Activated T-cell treated with anti-CD3 and anti-CD28 coated beads, Interleukin-2, amount 50 U/mL, for 24 hours (primary cell): ENCODE measurements around the gene VSTM2L.
"Not testable (repeated sequence)": the region's sequence is repeated elsewhere in the genome, so short reads cannot be mapped to it uniquely, and the experiment has no call there.

Experiments
- DNase-seq: peaks from one replicate; pipeline ENCODE4 v3.0.0-alpha.2; 2020
- H3K27ac Mint-ChIP-seq: 2 replicates; pipeline ENCODE4 v1.8.0; 2020; ENCODE audit warnings: mild to moderate bottlenecking, mixed read lengths
- H3K27me3 Mint-ChIP-seq: 2 replicates; pipeline ENCODE4 v1.8.0; 2020; ENCODE audit warnings: mixed read lengths
- H3K36me3 Mint-ChIP-seq: 2 replicates; pipeline ENCODE4 v1.8.0; 2020; ENCODE audit warnings: low read depth, mixed read lengths
- H3K4me1 Mint-ChIP-seq: 2 replicates; pipeline ENCODE4 v1.8.0; 2020; ENCODE audit warnings: low read depth, mixed read lengths
- H3K4me3 Mint-ChIP-seq: 2 replicates; pipeline ENCODE4 v1.8.0; 2020; ENCODE audit warnings: mild to moderate bottlenecking, moderate library complexity, mixed read lengths
- H3K9me3 Mint-ChIP-seq: 2 replicates; pipeline ENCODE4 v1.8.0; 2020; ENCODE audit warnings: mixed read lengths

The VSTM2L gene

GRCh38 chr20:37902504-37903313 lies at the start of gene VSTM2L:
Gene VSTM2L (plus strand): TSS chr20:37903127. CDS start chr20:37903351, 224 bp downstream.
- peak within 1 kb of the TSS; percentile 46 for H3K4me3 Mint-ChIP-seq

DNA sequence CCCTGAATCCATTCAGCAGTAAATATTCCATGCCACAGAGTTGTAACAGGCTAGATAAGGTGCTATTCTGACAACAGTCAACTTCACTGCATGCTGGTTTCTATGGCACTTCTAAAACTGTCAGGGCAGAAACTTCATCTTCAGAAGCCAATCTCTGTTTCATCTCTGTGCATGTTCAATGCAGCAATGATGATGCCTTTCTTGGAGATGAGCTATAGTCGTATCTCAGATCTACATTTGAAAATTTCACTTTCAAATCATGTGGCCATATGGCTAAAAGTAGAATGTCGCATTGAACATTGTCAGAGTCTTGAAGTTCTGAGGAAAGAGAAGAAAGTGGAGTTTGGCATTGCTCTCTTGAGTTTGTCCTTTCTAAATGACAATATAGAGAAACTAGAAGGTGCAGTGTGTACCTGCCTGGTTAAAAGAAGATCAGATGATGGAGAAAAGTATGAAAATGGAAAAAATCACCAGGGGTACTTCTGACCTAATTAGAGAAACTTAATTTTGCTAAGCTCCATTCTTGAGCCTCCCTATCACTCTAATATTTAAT lies 49.0 kb upstream of the VSTM2L start:
- H3K27me3 Mint-ChIP-seq: no peaks in the 10 kb centered on the region
- no peaks in the 10 kb centered on the region for H3K9me3 Mint-ChIP-seq
- peak overlapping the region; percentile 78 for H3K27ac Mint-ChIP-seq
- H3K4me1 Mint-ChIP-seq: peaks cover 15% of the 10 kb centered on the region
- H3K36me3 Mint-ChIP-seq: peaks cover 83% of the 10 kb centered on the region
- no peak for DNase-seq
- H3K4me3 Mint-ChIP-seq: no peak overlapping the region

More at GRCh38 chr20:37902504-37903313, at the start of gene VSTM2L:
- no peaks in the 10 kb centered on the region for H3K9me3 Mint-ChIP-seq
- no peaks in the 10 kb centered on the region for H3K36me3 Mint-ChIP-seq
- no peak for DNase-seq
- peak within 1 kb of the TSS; percentile 70 for H3K27ac Mint-ChIP-seq
- H3K27me3 Mint-ChIP-seq: peaks cover 77% of the 10 kb centered on the region
- peaks cover 16% of the 10 kb centered on the region for H3K4me1 Mint-ChIP-seq

GRCh38 chr20:37856034-37856433 lies 46.9 kb upstream of the VSTM2L start:
- Mint-ChIP-seq H3K36me3 (peaks cover 81% of the 10 kb centered on the region), H3K4me1 (peaks cover 15% of the 10 kb centered on the region), H3K27ac (peak overlapping the region; percentile 48)
- not testable (repeated sequence) for H3K4me3 Mint-ChIP-seq, H3K27me3 Mint-ChIP-seq, DNase-seq, H3K9me3 Mint-ChIP-seq

DNA sequence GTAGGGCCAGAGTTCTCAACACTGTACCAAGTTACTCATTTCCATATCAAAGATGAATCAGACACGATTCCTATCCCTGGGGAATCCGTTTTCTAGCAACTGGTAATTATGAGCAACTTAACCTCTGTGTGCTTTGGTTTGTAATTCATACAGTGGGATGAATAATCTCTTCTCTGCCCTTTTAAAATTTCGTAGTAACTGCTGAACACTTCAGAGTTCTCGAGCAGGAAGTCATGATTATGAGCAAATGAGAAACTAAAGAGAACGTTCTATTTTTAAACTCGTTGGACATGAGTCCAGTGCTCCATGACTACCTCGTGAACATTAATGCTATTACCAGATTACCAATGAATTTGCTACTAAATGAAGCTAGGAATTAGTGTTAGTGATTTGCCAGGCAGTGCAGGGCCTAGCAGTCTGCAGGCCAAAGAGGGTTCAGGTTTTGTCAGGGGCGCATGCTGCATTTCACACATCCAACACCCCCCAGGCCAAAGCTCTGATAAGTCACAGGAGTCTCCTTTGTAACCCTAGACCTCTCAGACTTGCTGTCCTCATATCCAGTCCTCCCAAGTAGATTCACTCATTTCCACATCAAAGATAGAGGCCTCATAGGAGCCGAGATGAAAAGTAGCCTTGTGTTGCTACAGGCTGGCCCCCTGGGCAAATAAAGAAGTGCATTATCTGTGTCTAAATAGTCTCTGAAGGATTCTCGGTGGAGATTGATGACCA lies 45.8 kb upstream of the VSTM2L start:
- peak overlapping the region; percentile 48 for H3K27ac Mint-ChIP-seq
- H3K9me3 Mint-ChIP-seq: no peaks in the 10 kb centered on the region
- H3K4me1 Mint-ChIP-seq: peaks cover 15% of the 10 kb centered on the region
- H3K36me3 Mint-ChIP-seq: peaks cover 79% of the 10 kb centered on the region
- DNase-seq: no peak
- no peak overlapping the region for H3K4me3 Mint-ChIP-seq
- no peaks in the 10 kb centered on the region for H3K27me3 Mint-ChIP-seq

DNA sequence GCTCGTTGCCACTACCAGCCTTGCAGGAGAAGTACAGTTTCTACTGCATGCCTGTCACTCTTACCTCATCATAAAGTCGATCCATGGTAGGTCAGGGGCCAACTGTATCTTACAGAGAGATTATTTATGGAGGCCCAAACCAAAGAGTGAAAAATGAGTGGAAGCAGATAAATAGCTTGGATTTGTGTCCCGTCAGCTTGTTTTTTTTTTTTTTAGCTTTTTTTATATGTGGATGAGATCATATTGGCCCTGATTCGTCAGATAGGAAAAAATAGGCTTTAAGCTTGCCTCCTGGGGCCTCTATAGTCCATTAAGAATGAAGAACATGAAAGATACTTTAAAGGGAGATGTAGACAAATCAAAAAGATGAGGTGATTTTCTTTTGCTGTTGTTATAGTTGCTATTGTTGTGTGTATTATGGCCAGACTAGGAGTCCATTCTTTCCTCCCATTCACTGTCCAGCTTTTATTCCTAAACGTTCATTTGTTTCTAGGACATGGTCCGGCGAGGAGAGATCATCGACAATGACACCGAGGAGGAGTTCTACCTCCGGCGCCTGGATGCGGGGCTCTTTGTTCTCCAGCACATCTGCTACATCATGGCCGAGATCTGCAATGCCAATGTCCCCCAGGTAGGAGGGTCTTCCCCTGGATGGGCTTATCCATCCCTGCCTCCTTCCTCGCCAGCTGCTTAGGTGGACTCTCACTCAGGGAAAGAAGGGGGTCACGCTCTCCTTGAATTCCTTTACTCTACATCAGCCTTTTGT lies 43.3 kb upstream of the VSTM2L start:
- H3K27ac Mint-ChIP-seq: no peak overlapping the region

DNA sequence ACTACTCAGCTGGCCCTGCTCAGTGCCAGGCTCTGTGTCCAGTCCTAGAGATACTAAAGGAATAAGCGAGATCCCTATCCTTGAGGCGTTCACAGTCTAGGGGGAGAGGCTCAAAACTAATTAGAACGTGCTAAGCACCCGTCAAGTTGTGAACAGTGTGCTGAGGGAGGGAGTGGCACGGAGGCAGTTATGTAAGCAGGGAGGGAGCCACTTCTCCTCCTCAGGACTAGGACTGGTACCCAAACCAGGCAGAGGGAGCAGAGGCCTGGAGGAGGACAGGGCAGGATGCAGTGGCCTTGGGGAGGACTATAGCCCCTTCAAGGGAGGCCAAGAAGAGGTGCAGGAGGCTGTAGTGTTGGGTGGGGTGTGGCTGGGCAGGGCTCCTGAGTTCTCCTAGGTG lies 39.6 kb upstream of the VSTM2L start:
- no peaks in the 10 kb centered on the region for H3K27me3 Mint-ChIP-seq
- no peak for DNase-seq
- no peak overlapping the region for H3K4me3 Mint-ChIP-seq
- H3K27ac Mint-ChIP-seq: no peak overlapping the region
- peaks cover 74% of the 10 kb centered on the region for H3K36me3 Mint-ChIP-seq
- H3K4me1 Mint-ChIP-seq: no peaks in the 10 kb centered on the region
- no peaks in the 10 kb centered on the region for H3K9me3 Mint-ChIP-seq

More for the DNA sequence above, 43.3 kb upstream of the VSTM2L start:
- DNase-seq: no peak
- no peaks in the 10 kb centered on the region for H3K9me3 Mint-ChIP-seq
- H3K36me3 Mint-ChIP-seq: peaks cover 81% of the 10 kb centered on the region
- peaks cover 7% of the 10 kb centered on the region for H3K4me1 Mint-ChIP-seq
- H3K27me3 Mint-ChIP-seq: no peaks in the 10 kb centered on the region
- H3K4me3 Mint-ChIP-seq: no peak overlapping the region

DNA sequence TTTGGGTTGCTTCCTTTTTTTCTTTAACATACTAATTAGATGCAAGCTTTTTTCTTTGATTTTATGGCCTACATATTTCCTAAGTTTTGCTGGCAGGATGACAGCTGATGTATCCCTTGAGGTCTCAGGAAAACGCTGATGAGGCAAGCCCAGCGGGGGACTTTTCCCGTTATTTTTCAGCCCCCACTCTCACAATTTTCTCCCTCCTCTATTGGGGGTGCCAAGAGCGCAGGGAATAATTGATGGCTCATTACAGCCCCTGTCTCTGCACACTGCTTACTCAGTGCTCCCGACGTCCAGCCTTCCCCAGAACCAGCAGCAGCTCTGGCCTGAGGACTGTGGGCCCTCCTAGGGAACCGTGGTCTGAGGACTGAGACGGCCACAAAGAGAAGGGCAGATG lies 38.6 kb upstream of the VSTM2L start:
- H3K4me1 Mint-ChIP-seq: no peaks in the 10 kb centered on the region
- no peaks in the 10 kb centered on the region for H3K27me3 Mint-ChIP-seq
- peaks cover 72% of the 10 kb centered on the region for H3K36me3 Mint-ChIP-seq
- no peak for DNase-seq
- no peak overlapping the region for H3K4me3 Mint-ChIP-seq
- no peak overlapping the region for H3K27ac Mint-ChIP-seq
- H3K9me3 Mint-ChIP-seq: no peaks in the 10 kb centered on the region

DNA sequence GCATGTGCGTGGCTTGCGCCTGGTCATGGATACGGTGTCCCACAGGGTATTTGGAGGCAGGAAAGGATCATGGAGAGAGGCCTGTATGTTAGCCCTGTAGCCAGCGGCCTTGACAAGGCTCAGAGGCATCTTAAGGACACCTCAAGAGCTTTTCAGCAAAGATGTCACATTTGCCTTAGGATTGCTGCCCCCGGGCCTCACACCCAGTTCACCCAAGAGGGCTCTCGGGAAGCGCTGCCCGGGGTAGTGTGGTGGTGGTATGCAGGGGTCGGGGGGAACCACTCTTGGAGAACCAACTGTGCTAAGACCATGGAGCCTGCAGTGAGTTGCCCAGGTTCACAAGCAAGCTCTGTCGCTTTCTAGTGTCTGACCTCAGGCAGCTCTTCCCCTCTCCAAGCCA lies 36.9 kb upstream of the VSTM2L start:
- Mint-ChIP-seq H3K9me3 (no peaks in the 10 kb centered on the region), H3K27ac (peak overlapping the region; percentile 48), H3K36me3 (peaks cover 71% of the 10 kb centered on the region), H3K27me3 (no peaks in the 10 kb centered on the region), H3K4me3 (no peak overlapping the region), H3K4me1 (no peaks in the 10 kb centered on the region)
- DNase-seq: no peak

DNA sequence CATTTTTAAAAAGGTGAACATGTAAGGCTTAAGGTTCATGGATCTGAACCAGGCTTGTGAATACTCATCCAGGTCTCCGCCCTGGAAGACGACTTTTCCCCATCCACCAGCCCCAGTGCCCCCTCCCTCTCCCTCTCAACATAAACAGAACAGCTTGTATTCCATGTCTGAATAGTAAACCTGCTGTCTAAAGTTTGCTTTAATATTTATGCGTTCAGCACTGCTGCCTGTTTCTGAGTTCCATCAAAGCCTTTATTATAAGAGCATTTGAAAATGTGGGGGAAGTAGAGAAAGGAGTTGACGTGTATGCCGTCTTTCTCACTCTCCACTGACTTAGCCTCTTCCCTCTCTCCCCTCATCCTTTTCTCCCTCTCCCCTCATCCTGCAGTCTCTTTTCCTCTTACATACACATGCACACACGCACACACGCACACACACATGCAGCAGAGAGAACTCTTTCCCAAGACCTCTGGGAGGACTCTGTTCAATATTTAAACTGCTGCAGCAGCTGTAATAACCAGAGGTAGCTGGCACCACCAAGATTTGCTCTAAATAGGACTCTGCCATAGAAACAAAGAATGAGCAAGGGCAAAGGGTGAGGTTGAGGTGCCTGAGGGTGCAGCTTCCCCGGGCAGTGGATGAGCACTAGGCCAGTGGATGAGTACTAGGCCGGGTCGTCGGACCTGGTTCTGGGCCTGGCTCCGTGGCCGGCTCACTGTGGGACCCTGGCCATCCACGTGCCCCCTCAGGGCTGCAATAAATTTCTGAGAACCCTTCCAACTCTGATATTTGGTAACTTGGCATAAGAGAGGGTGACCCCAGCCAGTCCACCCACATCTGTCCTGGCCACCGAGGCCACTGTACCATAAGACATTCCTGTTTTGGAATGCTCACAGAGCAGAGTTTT lies 35.4 kb upstream of the VSTM2L start:
- no peaks in the 10 kb centered on the region for H3K4me1 Mint-ChIP-seq
- no peaks in the 10 kb centered on the region for H3K27me3 Mint-ChIP-seq
- no peaks in the 10 kb centered on the region for H3K9me3 Mint-ChIP-seq
- DNase-seq: no peak
- no peak overlapping the region for H3K27ac Mint-ChIP-seq
- peaks cover 72% of the 10 kb centered on the region for H3K36me3 Mint-ChIP-seq
- no peak overlapping the region for H3K4me3 Mint-ChIP-seq

GRCh38 chr20:37868851-37869333 lies 34.0 kb upstream of the VSTM2L start:
- Mint-ChIP-seq H3K36me3 (peaks cover 74% of the 10 kb centered on the region), H3K9me3 (no peaks in the 10 kb centered on the region), H3K27me3 (no peaks in the 10 kb centered on the region), H3K4me1 (no peaks in the 10 kb centered on the region), H3K4me3 (no peak overlapping the region), H3K27ac (no peak overlapping the region)
- DNase-seq: no peak

GRCh38 chr20:37869334-37869861 lies 33.5 kb upstream of the VSTM2L start:
- no peak for DNase-seq
- Mint-ChIP-seq H3K4me1 (no peaks in the 10 kb centered on the region), H3K36me3 (peaks cover 76% of the 10 kb centered on the region), H3K9me3 (no peaks in the 10 kb centered on the region), H3K4me3 (no peak overlapping the region), H3K27me3 (no peaks in the 10 kb centered on the region), H3K27ac (peak overlapping the region; percentile 13)

- Mint-ChIP-seq H3K36me3 (peaks cover 72% of the 10 kb centered on the region), H3K9me3 (no peaks in the 10 kb centered on the region), H3K4me3 (no peak overlapping the region), H3K27ac (peak overlapping the region; percentile 7), H3K4me1 (no peaks in the 10 kb centered on the region), H3K27me3 (no peaks in the 10 kb centered on the region)
- DNase-seq: no peak
These were observed 32.6 kb upstream of the VSTM2L start for GRCh38 chr20:37870294-37870693.

DNA sequence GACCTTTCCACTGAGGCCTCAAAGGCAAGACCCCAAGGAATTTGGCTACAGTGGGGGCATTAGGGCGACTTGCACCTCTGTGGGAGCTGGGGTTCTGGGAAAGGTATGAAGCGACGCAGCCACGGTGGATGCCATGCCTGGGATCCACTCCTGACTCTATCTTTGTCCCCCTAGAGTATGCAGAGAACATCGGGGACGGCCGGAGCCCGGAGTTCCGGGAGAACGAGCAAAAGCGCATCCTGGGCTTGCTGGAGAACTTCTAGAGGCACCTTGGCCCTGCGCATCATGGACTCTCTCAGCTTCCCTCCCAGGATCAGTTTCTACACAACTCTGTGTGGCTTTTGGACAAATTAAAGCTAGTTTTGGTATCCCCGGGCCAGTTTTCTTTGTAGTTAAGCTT lies 31.2 kb upstream of the VSTM2L start:
- Mint-ChIP-seq H3K4me1 (no peaks in the 10 kb centered on the region), H3K27me3 (no peaks in the 10 kb centered on the region), H3K9me3 (no peaks in the 10 kb centered on the region), H3K4me3 (no peak overlapping the region), H3K36me3 (peaks cover 70% of the 10 kb centered on the region), H3K27ac (no peak overlapping the region)
- DNase-seq: no peak
